Hindlimb muscle (tissue), 1 donor: ENCODE measurements around the gene CFAP97D1. TPM values are rescaled to one million over a fixed set of nuclear protein-coding genes. Genes with fewer than 3 reads are reported as not detected.

Source experiments
- DNase-seq: peaks from one replicate; pipeline ENCODE4 v3.0.0-alpha.2; 2013
- polyA plus RNA-seq: library from polyadenylated mRNA; unstranded; fragments of 120-200 nt; gene quantifications from one replicate; pipeline ENCODE4 v1.2.1, GENCODE V29; 2013; ENCODE audit not compliant: insufficient read length

The CFAP97D1 gene
- polyA plus RNA-seq, 1 donor: not detected

- no peak for DNase-seq
Measured at GRCh38 chr17:43800736-43801135, 20.5 kb downstream of the CFAP97D1 start.

- DNase-seq: no peak
Measured at GRCh38 chr17:43801844-43802243, 21.6 kb downstream of the CFAP97D1 start.

DNA sequence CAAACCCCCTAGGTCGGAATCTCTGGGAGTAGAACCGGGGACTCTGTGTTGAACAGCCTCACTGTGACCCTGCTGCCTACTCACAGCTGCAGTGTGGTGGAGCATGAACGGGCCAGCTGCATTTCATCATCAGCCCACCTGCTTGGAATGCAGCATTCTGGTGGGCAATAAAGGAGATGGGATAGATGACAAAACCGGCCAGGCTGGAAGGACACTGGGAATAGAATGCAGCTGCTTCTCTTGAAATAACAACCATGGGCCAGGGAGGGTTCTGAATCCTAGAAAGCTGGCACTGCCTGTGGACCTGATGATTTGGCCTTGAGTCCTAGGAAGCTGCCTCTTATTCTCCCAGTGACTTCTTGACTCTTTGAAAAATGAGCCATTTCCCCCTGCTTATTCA lies 23.5 kb downstream of the CFAP97D1 start:
- DNase-seq: no peak

GRCh38 chr17:43805117-43805516 lies 24.9 kb downstream of the CFAP97D1 start:
- DNase-seq: no peak

- DNase-seq: no peak
Measured at GRCh38 chr17:43808076-43808475, 27.8 kb downstream of the CFAP97D1 start.

GRCh38 chr17:43809121-43809520 lies 28.9 kb downstream of the CFAP97D1 start:
- DNase-seq: no peak

DNA sequence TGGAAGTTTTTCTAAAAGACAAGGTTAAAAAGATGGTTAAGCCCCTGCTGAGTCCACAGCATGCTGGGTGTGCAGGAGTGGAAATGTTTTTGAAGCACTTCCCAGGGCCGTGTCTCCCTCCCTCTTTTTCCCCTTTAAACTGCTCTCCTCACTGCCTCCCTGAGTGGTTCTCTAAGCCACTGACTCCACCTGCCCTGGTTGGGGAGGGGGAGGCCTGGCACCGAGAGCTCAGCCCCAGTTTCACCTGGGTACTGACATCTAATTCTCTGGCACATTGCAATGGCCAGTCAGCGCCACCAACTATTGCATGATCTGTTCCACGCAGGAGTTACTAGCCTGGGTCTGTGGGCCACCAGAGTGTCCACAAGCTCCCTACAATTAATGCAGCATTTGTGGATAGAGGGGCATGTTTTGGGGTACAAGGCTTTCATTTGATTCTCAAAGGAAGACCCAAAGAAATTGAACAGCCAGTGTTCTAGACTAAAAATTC lies 30.0 kb downstream of the CFAP97D1 start:
- no peak for DNase-seq

DNA sequence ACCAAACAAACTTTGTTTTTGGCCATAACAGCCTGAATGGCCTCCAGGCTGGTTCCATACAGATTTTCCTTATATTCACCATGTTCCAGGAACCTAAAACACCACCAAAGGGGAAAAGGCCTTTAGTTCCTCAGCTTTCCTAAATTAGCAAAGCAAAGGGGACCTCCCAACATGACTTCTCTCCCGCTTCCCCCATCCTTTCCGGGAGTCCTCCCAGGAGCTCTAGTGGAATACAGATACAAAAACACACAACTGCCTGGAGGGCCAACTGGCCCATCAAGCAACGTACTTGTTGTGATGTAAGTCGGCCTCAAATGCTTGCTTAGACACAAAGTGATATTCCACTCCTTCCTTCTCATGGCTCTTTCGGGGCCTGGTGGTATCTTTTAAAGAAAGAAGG lies 30.6 kb downstream of the CFAP97D1 start:
- no peak for DNase-seq

- no peak for DNase-seq
Measured at GRCh38 chr17:43812396-43813265, 32.4 kb downstream of the CFAP97D1 start.

GRCh38 chr17:43813386-43813785 lies 33.2 kb downstream of the CFAP97D1 start:
- DNase-seq: no peak

DNA sequence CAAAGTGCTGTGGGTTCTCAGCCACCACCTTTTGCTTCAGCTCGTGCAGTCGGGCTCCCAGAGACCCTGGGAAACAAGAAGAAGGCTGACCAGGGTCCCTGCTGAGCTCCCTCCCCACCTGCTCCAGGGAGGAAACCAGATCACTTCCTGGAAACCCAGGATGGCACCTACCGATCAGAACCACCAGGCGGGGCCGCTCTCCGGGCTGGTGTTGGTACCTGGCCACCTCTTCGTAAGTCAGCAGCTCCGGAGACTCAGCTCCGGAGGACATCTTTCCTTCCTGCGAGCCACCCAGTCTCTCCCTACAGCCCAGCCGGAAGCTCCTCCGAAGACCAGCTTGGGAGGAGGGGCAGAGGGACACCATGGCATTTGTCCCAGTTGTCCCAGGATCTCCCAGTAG lies 33.8 kb downstream of the CFAP97D1 start:
- DNase-seq: no peak

GRCh38 chr17:43814714-43815113 lies 34.5 kb downstream of the CFAP97D1 start:
- no peak for DNase-seq

DNA sequence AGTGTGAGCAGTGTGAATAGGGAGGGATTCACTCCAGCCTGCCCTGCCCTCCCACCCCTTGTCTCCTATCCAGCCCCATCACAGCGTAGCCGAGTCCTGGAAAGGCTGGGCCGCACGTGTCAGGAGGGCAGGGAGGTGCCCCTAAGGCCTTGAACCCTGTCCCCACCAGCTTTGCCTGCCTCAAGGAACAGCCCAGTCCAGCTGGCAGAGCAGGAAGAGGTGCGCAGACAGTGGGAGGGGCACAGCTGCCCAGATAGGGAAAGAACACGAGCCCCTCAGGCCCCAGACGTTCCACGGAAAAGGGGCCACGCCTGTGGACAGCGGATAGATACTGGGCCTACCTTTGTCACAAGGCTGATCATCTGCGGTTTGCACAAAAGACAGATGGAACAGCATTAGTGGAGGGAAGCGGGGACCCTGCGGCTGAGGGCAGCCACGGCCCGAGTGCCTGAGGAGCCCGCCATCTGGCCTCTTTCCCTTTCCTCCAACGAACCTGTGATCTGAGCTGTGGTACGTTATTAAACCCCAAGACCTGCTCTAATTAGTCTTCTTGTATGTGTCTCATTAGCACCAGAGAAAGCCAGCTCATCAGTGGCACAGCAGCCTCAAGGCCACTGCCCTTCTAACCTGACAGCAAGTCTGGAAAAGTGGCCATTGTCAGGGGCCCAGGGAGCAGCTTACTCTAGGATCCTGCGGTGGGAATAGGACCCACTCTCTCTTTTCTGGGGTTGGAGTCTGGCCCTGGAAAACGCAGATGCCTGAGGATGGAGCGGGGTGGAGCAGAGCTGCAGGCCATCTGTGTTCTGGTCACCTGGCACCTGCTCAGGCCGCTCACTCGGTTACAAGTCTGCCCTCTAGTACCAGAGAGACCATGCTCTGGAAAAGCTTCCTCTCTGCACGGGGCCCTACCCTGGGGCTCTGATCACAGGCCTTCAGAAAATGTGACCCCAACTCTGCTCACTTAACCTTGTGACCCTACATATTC lies 36.4 kb downstream of the CFAP97D1 start:
- no peak for DNase-seq

DNA sequence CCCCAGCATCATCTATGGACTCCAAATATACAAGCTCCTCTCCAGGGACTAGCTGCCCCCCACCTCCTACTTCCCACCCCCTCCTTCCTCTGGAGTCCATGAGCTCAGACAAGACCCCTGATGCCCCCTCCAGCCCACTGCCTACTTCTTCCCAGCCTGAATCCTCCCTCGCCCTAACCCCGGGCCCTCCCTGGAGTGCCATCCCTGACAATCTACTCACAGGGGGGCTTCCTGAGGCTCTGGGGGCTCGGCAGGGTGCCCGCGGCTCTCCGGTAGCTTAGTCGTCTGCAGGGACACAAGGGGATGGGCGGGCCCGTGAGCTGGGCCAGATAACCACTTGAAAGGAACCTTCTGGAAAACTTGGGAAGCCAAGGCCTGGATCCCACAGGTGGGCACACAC lies 37.6 kb downstream of the CFAP97D1 start:
- DNase-seq: no peak

DNA sequence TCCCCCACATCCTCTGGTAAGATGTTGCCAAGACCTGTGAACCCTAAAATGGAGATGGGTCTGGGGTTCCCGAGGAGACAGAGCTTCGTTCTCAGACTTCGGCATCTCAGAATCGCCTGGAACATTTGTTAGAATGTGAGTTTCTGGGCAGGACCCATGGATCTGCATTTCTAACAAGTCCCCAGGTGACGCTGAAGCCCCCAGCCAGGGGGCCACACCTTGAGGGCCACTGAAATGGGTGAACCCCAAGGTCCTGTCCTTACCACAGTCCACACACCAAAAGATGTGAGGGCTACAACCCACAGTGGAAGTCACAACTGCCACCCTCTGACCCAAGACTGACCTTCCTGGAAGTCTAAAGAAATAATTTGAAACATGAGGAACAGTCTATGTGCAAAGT lies 38.7 kb downstream of the CFAP97D1 start:
- DNase-seq: no peak

DNA sequence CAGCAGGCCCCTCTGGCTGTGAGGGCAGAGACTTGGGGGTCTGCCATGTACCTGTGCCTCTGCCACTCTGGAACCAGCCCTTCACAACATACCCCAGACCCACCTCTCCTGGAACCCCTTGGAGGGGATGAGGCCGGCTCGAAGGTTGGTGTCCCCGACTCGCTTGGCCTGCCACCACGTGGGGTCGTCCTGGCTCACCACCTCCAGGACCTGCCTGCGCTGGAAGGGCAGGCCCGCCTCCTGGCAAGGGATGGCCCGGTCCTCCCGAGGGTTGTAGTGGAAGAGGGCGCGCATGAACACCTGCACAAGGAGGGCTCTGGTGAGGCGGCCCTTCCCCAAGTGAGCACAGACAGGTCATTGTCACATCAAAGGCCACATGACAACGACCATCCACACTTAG lies 40.5 kb downstream of the CFAP97D1 start:
- no peak for DNase-seq

- no peak for DNase-seq
Measured at GRCh38 chr17:43822570-43823190, 42.4 kb downstream of the CFAP97D1 start.

- no peak for DNase-seq
Measured at GRCh38 chr17:43823350-43824084, 43.3 kb downstream of the CFAP97D1 start.

DNA sequence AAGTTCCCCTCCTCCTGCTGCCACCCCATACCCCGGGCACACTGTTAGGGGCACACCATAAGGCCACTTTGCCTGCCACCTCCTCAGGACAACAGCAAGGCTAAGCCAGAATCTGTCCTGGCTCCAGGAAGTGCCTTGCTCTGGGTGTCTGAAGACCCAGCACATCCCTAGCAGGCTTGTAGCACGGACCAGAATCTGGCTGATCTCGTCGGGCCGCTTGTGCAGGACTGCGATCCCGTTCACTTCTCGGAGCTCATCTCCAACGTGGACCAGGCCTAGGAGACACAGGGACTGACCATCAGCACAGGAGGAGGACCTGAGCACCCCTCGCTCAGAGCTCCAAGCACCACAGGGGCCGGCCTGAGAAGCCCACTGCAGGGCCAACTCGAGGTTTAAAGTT lies 45.3 kb downstream of the CFAP97D1 start:
- DNase-seq: no peak

DNA sequence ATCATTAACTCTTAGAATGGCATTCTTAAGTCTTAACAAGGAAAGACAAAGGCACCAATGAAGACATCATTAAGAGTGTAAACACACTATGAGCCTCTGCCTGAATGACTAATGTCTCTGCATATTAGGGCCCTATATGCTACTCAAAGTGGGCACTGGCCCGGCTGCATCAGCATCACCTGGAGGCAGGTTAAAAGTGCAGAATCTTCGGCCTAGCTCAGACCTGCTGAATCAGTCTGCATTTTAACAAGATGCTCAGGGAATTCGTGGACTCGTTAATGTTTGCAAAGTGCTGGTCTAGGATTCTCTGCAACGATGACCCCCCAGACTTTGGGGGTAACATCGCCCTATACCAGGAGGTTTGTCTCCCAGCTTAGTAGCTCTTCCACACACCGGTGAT lies 46.0 kb downstream of the CFAP97D1 start:
- no peak for DNase-seq

- DNase-seq: no peak
Measured at GRCh38 chr17:43827596-43827995, 47.4 kb downstream of the CFAP97D1 start.

DNA sequence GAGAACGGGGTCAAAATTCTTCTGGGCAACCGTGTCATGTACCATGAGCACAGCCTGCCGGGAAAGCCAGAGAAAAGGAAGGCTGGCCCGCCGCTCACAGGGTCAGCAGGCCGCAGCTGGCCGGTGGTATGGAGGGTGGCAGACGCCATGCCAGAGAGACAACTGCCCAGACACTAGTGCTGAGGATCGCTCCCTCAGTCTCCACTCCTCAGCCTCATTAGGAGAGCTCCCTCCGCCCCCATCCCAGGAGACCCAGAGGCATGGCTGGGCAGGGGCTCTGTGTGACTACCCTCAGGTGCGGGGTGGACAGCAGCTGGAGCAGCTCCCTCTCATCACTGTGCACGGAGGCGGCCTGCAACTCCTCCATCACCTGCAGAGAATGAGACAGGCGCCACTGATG lies 49.5 kb downstream of the CFAP97D1 start:
- DNase-seq: no peak
